Right renal cortex interstitium (tissue), 3 donors: ENCODE measurements around the gene AVL9. TPM values are rescaled to one million over a fixed set of nuclear protein-coding genes. Genes with fewer than 3 reads are reported as not detected.
"Not testable (repeated sequence)": the region's sequence is repeated elsewhere in the genome, so short reads cannot be mapped to it uniquely, and the experiment has no call there.

Experiments
- DNase-seq, 3 donors: peaks; one replicate each; pipeline ENCODE4 v3.0.0-alpha.2; 2013; ENCODE audit warnings: low read depth in 3 of 3, low spot score in 2 of 3
- polyA plus RNA-seq, 3 donors: library from polyadenylated mRNA; unstranded; fragments of 120-200 nt; gene quantifications; one replicate each; pipeline ENCODE4 v1.2.1, GENCODE V29; 2013; ENCODE audit not compliant: insufficient read length in 3 of 3

Gene AVL9
- polyA plus RNA-seq = 10 to 100 TPM; 26.4 to 27.6 (median 27.0) TPM

DNA sequence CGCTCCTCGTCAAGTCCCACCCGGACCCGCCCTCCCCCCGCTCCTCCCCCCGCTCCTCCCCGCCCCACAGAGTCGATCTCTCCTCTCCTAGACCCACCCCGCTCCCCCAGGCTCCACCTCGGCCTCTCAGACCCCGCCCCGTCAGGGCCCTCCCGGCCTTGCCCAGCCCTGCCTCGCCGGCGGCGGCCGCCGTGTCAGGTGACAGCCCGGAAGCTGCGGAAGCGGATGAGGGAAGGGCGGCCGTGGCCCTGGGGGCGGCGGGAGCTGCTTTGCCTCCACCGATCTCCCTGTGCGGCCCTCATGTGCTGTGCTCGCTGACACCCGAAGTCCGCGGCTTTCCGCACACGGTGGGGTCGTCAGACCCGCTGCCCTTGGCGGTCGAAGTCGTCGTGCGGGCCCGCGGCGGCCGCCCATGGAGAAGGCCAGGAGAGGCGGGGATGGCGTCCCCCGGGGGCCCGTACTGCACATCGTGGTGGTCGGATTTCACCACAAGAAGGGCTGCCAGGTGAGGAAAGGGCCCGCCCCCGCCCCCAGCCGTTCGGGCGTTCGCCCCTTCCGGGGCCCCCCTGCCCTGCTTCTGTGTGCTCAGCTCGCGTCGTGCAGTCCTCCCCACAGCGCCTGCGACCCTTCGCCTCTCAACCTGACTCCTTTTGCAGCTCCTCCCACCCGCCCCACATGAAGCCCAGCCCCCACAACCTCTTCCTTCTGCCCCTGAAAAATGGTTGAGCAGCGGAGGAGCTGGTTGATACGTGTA lies at the start of gene AVL9:
Gene AVL9 (plus strand): TSS at position 192 of the 754 bp plus-strand sequence. CDS start 221 bp downstream, at position 413.
- peak; percentile 78 to 93 (median 88) for DNase-seq

- no peak for DNase-seq
Observed at GRCh38 chr7:32447218-32447617, 48.1 kb upstream of the AVL9 start.

DNA sequence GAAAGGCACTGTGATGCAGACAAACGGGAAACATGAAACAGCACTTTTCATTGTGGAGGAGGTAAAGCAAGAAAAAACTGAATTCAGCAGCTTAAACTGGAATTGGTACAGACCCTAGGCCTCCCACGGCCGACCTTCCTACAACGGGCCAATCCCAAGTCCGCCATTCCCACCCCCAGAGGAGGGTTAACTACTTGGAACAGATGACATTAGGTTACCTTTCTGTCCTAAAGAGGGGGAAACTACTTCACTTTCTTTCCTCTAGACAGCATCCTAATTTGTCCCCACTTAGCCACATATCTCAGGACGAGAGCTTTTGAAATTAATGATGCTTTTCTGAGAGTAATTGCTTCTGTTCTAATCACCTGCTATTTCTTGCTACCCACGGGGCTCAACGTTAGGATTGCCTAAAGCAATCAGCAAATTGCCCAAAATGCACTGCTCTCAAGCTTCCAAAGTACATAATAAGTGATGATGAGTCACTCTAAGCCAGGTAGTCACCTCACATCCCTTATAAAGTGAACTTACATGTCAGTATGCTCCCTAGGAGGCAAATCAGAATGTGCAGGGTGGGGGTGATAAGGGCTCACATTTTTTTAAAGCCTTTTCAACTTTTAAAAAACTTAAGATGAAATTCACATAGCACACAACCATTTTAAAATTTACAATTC lies 41.8 kb upstream of the AVL9 start:
- no peak for DNase-seq

- no peak for DNase-seq
Observed at GRCh38 chr7:32458025-32458424, 37.3 kb upstream of the AVL9 start.

DNA sequence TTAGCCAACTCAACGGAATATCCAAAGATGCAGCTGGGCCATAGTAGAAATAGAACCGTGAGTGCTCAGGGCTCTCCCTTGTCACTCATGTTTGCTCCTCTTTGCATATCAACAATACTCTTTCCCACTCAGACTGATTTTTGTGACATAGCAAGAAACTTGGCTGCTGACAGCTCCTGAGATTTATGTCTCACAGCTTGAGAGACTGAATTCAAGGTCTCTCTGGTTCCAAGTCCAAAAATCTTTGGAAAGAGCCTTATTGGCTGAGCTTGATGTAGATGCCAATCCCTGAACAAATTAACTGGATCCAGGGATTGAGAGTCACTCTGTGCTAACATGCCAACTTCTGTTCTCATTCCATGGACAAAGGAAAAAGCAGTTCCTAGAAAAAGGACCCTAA lies 35.5 kb upstream of the AVL9 start:
- DNase-seq = no peak

- no peak for DNase-seq
Observed at GRCh38 chr7:32461484-32461883, 33.8 kb upstream of the AVL9 start.

- DNase-seq = no peak
Observed at GRCh38 chr7:32462451-32462850, 32.8 kb upstream of the AVL9 start.

- no peak for DNase-seq
Observed at GRCh38 chr7:32462977-32463376, 32.3 kb upstream of the AVL9 start.

DNA sequence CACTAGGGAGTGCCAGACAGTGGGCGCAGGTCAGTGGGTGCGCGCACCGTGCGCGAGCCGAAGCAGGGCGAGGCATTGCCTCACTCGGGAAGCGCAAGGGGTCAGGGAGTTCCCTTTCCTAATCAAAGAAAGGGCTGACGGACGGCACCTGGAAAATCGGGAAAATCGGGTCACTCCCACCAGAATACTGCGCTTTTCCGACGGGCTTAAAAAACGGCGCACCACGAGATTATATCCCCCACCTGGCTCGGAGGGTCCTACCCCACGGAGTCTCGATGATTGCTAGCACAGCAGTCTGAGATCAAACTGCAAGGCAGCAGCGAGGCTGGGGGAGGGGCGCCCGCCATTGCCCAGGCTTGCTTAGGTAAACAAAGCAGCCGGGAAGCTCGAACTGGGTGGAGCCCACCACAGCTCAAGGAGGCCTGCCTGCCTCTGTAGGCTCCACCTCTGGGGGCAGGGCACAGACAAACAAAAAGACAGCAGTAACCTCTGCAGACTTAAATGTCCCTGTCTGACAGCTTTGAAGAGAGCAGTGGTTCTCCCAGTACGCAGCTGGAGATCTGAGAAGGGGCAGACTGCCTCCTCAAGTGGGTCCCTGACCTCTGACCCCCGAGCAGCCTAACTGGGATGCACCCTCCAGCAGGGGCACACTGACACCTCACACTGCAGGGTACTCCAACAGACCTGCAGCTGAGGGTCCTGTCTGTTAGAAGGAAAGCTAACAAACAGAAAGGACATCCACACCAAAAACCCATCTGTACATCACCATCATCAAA lies 30.5 kb upstream of the AVL9 start:
- DNase-seq = not testable (repeated sequence)

GRCh38 chr7:32470004-32470403 lies 25.3 kb upstream of the AVL9 start:
- DNase-seq = not testable (repeated sequence)

DNA sequence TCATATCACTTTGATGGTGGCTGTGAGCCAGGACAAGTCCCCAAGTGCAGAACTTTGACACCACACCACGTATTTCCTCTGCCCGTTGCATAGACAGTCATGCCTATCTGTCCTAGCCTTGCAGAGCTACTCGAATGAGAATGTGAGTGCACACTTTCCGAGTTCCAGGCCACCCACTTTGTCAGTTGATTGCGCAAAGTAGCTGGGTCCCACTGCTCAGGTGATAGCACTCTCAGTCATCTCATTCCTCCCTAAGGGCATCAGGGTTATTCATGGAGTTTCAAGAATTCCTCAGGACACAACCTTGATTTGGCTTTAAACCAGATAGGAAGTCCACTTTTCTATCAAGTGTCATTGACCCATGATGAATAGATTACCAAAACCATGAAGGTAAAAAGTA lies 24.4 kb upstream of the AVL9 start:
- DNase-seq = no peak

DNA sequence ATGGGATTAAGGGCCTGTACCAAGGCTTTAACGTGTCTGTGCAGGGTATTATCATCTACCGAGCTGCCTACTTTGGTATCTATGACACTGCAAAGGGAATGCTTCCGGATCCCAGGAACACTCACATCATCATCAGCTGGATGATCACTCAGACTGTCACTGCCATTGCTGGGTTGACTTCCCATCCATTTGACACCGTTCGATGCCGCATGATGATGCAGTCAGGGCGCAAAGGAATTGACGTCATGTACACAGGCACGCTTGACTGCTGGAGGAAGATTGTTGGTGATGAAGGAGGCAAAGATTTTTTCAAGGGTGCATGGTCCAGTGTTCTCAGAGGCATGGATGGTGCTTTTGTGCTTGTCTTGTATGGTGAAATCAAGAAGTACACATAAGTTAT lies 23.3 kb upstream of the AVL9 start:
- DNase-seq = no peak

DNA sequence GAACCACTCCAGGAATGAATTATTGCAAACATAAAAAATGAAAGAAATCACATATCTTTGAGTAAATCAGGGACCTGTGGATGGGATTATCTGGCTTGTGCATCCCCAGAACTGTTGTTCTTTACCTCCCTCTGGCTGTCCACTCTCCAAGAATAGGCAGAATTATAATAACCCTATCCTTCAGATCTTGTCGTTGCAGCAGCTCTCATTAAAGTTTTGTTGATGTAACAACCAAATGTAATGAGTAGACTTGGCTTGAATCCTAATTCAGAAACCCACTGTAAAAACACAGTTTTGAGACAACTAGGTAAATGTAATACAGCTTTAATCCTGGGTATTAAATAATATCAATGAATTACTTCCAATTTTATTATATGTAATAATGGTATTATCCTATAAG lies 21.3 kb upstream of the AVL9 start:
- DNase-seq = no peak

DNA sequence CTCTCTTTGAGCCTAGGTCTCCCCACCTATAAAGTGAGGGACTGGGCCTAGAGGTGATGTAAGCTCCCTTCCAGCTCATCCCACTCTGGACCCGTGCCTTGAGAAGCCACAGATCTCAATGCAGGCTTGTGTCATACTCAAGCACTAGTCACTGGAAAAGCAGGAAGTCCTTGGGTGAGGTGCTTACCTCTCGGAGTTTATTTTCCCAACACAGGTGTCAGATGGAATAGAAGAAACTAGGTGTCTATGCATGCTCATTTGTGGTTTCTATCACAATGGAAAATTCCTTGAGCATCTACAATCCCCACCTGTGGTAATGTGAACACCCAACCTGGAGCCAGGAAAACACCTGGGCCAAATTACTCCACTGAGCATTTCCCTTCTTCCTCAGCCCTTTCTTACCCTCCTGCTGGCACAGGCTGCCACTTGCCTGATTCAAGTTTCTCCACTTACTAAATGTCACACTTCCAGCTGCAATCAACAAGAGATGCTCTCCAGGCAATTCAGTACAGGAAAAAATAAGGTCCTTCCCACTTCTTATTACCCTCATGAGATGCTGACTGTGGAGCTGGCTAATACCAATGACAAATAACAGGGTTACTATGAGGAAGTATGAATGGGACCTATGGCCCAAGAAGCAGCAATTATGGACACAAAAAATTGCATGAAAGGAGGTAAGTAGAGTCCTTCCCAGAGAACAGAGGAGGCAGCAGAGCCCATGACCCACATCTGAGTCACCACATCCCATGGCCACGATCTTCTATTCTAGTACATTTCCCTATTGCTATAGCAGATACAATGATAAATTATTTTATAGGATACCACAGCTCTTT lies 18.3 kb upstream of the AVL9 start:
- DNase-seq = no peak

DNA sequence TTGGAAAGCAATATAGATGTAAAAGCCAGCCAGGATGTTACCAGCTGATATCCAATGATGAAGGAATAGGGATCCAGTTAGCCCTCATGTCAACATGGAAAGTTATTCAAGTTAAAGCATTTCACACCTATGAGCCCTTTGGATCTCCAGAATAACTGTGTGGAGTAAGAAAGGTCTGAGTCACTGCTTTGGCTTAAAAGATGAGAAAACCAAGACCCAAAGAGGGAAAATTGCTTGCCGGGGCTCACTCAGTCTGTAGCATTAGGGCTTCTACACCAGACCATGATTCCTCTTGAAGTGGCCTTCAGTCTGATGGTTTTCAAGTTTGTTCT lies 17.7 kb upstream of the AVL9 start:
- no peak for DNase-seq

DNA sequence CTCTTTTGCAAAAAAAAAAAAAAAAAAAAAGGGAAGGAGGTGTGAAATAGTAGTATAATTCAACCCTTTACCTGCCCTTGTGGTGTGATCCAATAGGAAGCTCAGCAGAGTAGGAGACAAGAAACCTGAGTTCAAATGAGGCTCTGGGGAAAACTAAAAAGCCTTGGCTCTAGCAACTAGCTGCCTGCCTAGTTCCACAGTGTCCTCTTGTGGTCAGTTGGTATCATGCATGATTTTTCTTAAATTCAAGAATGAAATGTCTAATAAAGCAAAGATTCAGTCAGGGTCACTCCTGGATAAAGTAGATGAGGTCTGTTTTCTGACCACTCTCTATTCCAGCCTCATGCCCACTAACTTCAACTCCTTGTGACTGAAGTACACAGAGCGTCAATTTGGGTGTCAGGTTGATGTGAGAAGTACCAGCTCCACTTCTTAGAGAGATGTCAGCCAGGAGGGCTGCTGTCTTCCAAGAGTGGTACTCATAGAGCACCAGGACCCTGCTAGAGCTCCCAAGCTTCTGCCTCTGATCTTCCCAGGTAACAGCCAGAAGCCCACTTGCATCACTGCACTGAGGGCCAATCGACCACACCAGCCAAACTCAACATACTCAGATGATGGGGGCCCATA lies 15.6 kb upstream of the AVL9 start:
- no peak for DNase-seq

DNA sequence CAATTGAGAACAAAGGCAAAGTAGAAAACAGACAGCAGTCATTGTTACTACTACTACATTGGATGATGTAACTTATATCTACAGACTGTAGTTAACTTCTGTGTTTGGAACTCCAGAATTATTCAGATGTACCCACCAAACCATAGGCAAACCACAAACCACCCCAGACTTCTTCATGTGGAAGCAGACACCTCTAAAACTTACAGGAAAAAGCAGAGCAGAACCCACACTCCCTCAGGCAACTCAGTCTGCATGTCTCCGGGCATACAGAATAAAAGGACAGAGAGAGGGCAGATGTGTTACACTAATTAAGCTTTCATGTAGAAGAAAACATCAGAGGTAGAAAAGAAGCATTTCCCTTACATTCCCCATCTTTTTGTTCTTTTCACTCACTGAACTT lies 14.1 kb upstream of the AVL9 start:
- no peak for DNase-seq

DNA sequence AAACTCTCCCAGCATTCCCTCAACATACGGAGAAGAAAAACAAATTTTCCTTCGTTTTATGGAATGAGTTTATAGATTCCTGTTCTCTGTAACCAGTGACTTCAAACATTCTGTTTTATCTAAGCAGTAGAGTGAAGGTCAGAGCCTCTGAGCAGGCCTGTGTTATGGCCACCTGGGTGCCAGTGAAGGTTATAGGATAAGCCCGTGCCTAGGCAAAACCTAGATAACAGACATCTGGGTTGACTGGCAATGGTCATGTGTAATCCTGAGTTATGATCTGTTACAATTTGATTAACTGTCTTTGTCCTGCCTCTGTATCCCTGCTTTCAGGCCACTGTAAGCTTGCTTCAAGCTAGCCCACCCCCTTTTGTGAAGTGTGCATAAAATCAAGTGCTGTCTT lies 13.4 kb upstream of the AVL9 start:
- DNase-seq = no peak

DNA sequence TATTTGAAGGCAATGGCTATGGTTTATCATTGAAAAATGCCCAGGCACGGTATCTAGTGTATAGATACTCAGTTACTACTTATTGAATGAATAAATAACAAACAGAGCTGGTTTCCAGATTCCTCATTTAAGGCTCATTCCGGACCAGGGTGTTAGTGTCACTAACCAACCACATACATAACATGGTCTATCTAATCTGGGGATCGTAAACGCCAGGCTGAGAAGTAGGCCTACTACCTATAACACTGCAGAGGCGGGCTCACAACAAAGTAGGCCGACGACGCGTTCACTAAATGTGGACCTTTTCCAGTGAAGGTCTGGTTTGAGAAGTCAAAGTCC lies 5.5 kb upstream of the AVL9 start:
- DNase-seq = no peak

GRCh38 chr7:32490127-32490796 lies 5.0 kb upstream of the AVL9 start, which contains the start of gene LSM5:
LSM5 (minus strand) TSS chr7:32490380; CDS start chr7:32490365, 15 bp downstream.
- peak; percentile 88 to 92 (median 90) for DNase-seq
